22Rv1 (cell line): ENCODE results near the gene CUL9.

ENCODE experiments used
- CTCF ChIP-seq: fragments of 450-650 bp; IDR thresholded peaks from 2 replicates; pipeline ENCODE4 v1.5.1; 2017; ENCODE audit warnings: mild to moderate bottlenecking
- ZFX ChIP-seq: fragments of 450-650 bp; IDR thresholded peaks from 2 replicates; pipeline ENCODE4 v1.6.1; 2017; ENCODE audit warnings: antibody characterized with exemption, borderline replicate concordance

- TF ChIP-seq ZFX (no peak), CTCF (no peak)
These were observed 72.8 kb downstream of the CUL9 start for GRCh38 chr6:43254846-43255245.
